Measurements from ENCODE around the gene INTS11. TPM values are rescaled to one million over a fixed set of nuclear protein-coding genes. Genes with fewer than 3 reads are reported as not detected.

INTS11 gene
- total RNA-seq, 1 donor from 2014 or later, result 106 TPM

- Mint-ChIP-seq H3K9me3 (ENCODE audit: unreplicated experiment) (no peaks in the 10 kb centered on the region), H3K27ac (ENCODE audit: unreplicated experiment) (no peak overlapping the region), H3K4me3 (ENCODE audit: unreplicated experiment) (no peak overlapping the region), H3K27me3 (ENCODE audit: unreplicated experiment) (no peaks in the 10 kb centered on the region), H3K36me3 (ENCODE audit: unreplicated experiment) (no peaks in the 10 kb centered on the region), H3K4me1 (ENCODE audit: unreplicated experiment) (peaks cover 4% of the 10 kb centered on the region)
- TF ChIP-seq CTCF (IDR thresholded peaks at IDR 0.05), result no peak
- no peak for DNase-seq (ENCODE audit: extremely low spot score, unreplicated experiment)
Measured at GRCh38 chr1:1292851-1293250, 31.6 kb downstream of the INTS11 start.

GRCh38 chr1:1292442-1292779, 32.0 kb downstream of the INTS11 start:
- H3K27me3 Mint-ChIP-seq (ENCODE audit: unreplicated experiment), result no peaks in the 10 kb centered on the region
- DNase-seq (ENCODE audit: extremely low spot score, unreplicated experiment), result no peak
- peaks cover 4% of the 10 kb centered on the region for H3K4me1 Mint-ChIP-seq (ENCODE audit: unreplicated experiment)
- H3K4me3 Mint-ChIP-seq (ENCODE audit: unreplicated experiment), result no peak overlapping the region
- no peak for TF ChIP-seq CTCF (IDR thresholded peaks at IDR 0.05)
- H3K9me3 Mint-ChIP-seq (ENCODE audit: unreplicated experiment), result no peaks in the 10 kb centered on the region
- no peak overlapping the region for H3K27ac Mint-ChIP-seq (ENCODE audit: unreplicated experiment)
- no peaks in the 10 kb centered on the region for H3K36me3 Mint-ChIP-seq (ENCODE audit: unreplicated experiment)

GRCh38 chr1:1291548-1292441, 32.7 kb downstream of the INTS11 start:
- H3K4me3 Mint-ChIP-seq (ENCODE audit: unreplicated experiment), result no peak overlapping the region

GRCh38 chr1:1291023-1291528, 33.4 kb downstream of the INTS11 start:
- Mint-ChIP-seq H3K27me3 (ENCODE audit: unreplicated experiment) (no peaks in the 10 kb centered on the region), H3K27ac (ENCODE audit: unreplicated experiment) (no peak overlapping the region), H3K4me3 (ENCODE audit: unreplicated experiment) (no peak overlapping the region), H3K4me1 (ENCODE audit: unreplicated experiment) (peaks cover 4% of the 10 kb centered on the region), H3K36me3 (ENCODE audit: unreplicated experiment) (no peaks in the 10 kb centered on the region), H3K9me3 (ENCODE audit: unreplicated experiment) (no peaks in the 10 kb centered on the region)
- no peak for DNase-seq (ENCODE audit: extremely low spot score, unreplicated experiment)
- TF ChIP-seq CTCF (IDR thresholded peaks at IDR 0.05), result no peak

More at GRCh38 chr1:1291548-1292441, 32.7 kb downstream of the INTS11 start:
- Mint-ChIP-seq H3K9me3 (ENCODE audit: unreplicated experiment) (no peaks in the 10 kb centered on the region), H3K36me3 (ENCODE audit: unreplicated experiment) (no peaks in the 10 kb centered on the region), H3K27ac (ENCODE audit: unreplicated experiment) (no peak overlapping the region), H3K27me3 (ENCODE audit: unreplicated experiment) (no peaks in the 10 kb centered on the region), H3K4me1 (ENCODE audit: unreplicated experiment) (peaks cover 4% of the 10 kb centered on the region)
- no peak for DNase-seq (ENCODE audit: extremely low spot score, unreplicated experiment)
- TF ChIP-seq CTCF (IDR thresholded peaks at IDR 0.05), result peak; percentile 67

- Mint-ChIP-seq H3K27ac (ENCODE audit: unreplicated experiment) (no peak overlapping the region), H3K4me3 (ENCODE audit: unreplicated experiment) (no peak overlapping the region), H3K4me1 (ENCODE audit: unreplicated experiment) (peaks cover 4% of the 10 kb centered on the region), H3K36me3 (ENCODE audit: unreplicated experiment) (no peaks in the 10 kb centered on the region), H3K27me3 (ENCODE audit: unreplicated experiment) (no peaks in the 10 kb centered on the region), H3K9me3 (ENCODE audit: unreplicated experiment) (no peaks in the 10 kb centered on the region)
- peak; percentile 58 for TF ChIP-seq CTCF (IDR thresholded peaks at IDR 0.05)
- no peak for DNase-seq (ENCODE audit: extremely low spot score, unreplicated experiment)
Measured at GRCh38 chr1:1290238-1290731, 34.2 kb downstream of the INTS11 start.
